BE2C (cell line): ENCODE results near the gene ZNRD2.

Experiments used
- DNase-seq: peaks from one replicate; pipeline ENCODE4 v3.0.0-alpha.2; 2020
- H3K27me3 ChIP-seq: fragments of 250-450 bp; sonication (Bioruptor Pico); 2 replicates; pipeline ENCODE4 v1.5.1; 2020; ENCODE audit warnings: mild to moderate bottlenecking
- H3K36me3 ChIP-seq: fragments of 250-450 bp; sonication (Bioruptor Pico); 2 replicates; pipeline ENCODE4 v1.5.1; 2020; ENCODE audit warnings: mild to moderate bottlenecking
- H3K4me1 ChIP-seq: fragments of 250-450 bp; sonication (Bioruptor Pico); 2 replicates; pipeline ENCODE4 v1.5.1; 2020
- H3K4me3 ChIP-seq: 2 replicates; pipeline ENCODE4 v1.5.1; 2011; ENCODE audit warnings: low read depth, low read length
- H3K9me3 ChIP-seq: fragments of 250-450 bp; sonication (Bioruptor Pico); 2 replicates; pipeline ENCODE4 v1.5.1; 2020
- CTCF ChIP-seq: IDR thresholded peaks from 2 replicates; pipeline ENCODE4 v1.5.1; 2012; ENCODE audit warnings: mild to moderate bottlenecking, low read depth, low read length

Gene ZNRD2

GRCh38 chr11:65554842-65555430 lies 15.3 kb upstream of the ZNRD2 start:
- DNase-seq = no peak
- Histone ChIP-seq H3K4me1 (peaks cover 11% of the 10 kb centered on the region), H3K27me3 (no peaks in the 10 kb centered on the region), H3K36me3 (no peaks in the 10 kb centered on the region; the same call in 1 of the 2 replicates), H3K4me3 (no peak overlapping the region), H3K9me3 (no peaks in the 10 kb centered on the region)
- no peak for TF ChIP-seq CTCF

- no peak for DNase-seq
- Histone ChIP-seq H3K4me3 (no peak overlapping the region), H3K9me3 (no peaks in the 10 kb centered on the region), H3K4me1 (peaks cover 16% of the 10 kb centered on the region), H3K36me3 (no peaks in the 10 kb centered on the region; the same call in 1 of the 2 replicates), H3K27me3 (no peaks in the 10 kb centered on the region)
- TF ChIP-seq CTCF = no peak
These were observed 14.5 kb upstream of the ZNRD2 start for GRCh38 chr11:65555693-65556231.

- Histone ChIP-seq H3K4me1 (peaks cover 16% of the 10 kb centered on the region), H3K36me3 (no peaks in the 10 kb centered on the region; the same call in 1 of the 2 replicates), H3K27me3 (no peaks in the 10 kb centered on the region), H3K4me3 (peak overlapping the region; percentile 52), H3K9me3 (no peaks in the 10 kb centered on the region)
- DNase-seq = no peak
- no peak for TF ChIP-seq CTCF
These were observed 13.6 kb upstream of the ZNRD2 start for GRCh38 chr11:65556470-65557279.

GRCh38 chr11:65557280-65558001 lies 12.8 kb upstream of the ZNRD2 start:
- Histone ChIP-seq H3K36me3 (no peaks in the 10 kb centered on the region), H3K27me3 (no peaks in the 10 kb centered on the region), H3K4me1 (peaks cover 16% of the 10 kb centered on the region), H3K4me3 (peak overlapping the region; percentile 52), H3K9me3 (no peaks in the 10 kb centered on the region)
- no peak for TF ChIP-seq CTCF
- DNase-seq = no peak

GRCh38 chr11:65558002-65558929 lies 12.0 kb upstream of the ZNRD2 start, which contains the start of gene LTBP3:
TSS of gene LTBP3 (minus strand) at chr11:65558359. CDS start at chr11:65557959, 400 bp downstream.
- H3K4me3 ChIP-seq = peak within 1 kb of the TSS; percentile 53
- H3K36me3 ChIP-seq = no peaks in the 10 kb centered on the region
- H3K27me3 ChIP-seq = no peaks in the 10 kb centered on the region
- peak; percentile 62 for DNase-seq
- H3K9me3 ChIP-seq = no peaks in the 10 kb centered on the region
- H3K4me1 ChIP-seq = peaks cover 16% of the 10 kb centered on the region
- TF ChIP-seq CTCF = no peak
